ENCODE results near the gene ITPA.

Gene ITPA

GRCh38 chr20:3244613-3245012 is 35.3 kb downstream of the ITPA start:
- DNase-seq (ENCODE audit: low read depth, low spot score), result no peak

DNA sequence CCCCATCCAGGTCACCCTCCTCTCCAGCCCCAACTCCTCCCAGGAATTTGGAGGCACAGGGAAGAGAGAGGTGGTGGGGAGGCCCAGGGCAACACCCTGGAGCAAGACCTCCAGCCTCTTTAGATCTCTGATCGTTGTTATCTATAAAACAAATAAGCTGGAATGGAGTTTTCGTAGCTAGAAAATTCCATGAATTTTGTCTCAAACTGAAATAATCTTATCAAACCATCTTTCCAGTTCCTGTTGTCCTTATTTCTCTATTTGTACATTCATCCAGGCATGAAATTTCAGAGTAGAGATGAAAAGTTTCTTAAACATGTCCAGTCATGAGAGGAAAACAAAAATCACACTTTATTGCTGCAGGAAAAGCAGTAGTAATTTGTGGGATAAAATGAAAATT is 35.9 kb downstream of the ITPA start:
- DNase-seq (ENCODE audit: low read depth, low spot score), result no peak

GRCh38 chr20:3245711-3246110 is 36.4 kb downstream of the ITPA start:
- no peak for DNase-seq (ENCODE audit: low read depth, low spot score)

GRCh38 chr20:3246682-3247081 is 37.4 kb downstream of the ITPA start:
- DNase-seq (ENCODE audit: low read depth, low spot score), result no peak

DNA sequence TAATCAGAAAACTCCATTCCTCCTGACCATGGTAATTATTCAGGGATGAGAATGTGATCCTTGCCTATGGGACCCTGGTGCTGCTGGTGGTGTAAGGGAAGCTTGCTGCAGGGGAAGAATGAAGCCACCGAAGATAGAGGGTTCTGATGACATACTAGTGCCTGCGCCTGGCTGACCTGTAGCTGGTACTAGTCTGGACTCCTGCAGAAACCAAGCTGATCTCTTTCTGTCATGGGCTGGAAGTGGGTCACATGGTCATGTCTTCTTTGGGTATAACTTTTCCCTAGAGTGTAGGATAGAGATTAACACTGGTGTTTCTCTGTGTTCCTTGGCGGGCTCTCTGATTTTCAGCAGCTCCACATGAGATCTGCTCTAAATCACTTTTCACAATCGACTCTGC is 38.3 kb downstream of the ITPA start:
- DNase-seq (ENCODE audit: low read depth, low spot score), result no peak

- DNase-seq (ENCODE audit: low read depth, low spot score), result peak; percentile 12
Observed at GRCh38 chr20:3248167-3248992, 39.1 kb downstream of the ITPA start.

DNA sequence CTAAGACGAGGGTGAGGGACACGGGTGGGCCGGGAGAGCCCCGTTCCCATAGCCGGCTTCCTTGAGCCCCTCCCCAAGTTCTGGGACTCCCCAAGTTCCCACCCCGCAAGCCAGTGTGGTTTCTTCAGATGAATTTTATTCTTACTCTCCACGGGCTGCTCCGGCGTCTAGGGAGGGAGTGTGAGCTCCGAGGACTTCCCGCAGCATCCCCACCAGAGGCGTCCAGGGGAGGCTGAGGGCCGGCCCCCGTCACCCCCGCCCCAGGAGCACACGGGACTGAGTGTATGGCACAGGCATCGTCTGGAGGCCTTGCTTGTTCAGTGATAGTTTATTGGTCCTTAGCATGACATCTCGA is 39.7 kb downstream of the ITPA start:
- no peak for DNase-seq (ENCODE audit: low read depth, low spot score)

DNA sequence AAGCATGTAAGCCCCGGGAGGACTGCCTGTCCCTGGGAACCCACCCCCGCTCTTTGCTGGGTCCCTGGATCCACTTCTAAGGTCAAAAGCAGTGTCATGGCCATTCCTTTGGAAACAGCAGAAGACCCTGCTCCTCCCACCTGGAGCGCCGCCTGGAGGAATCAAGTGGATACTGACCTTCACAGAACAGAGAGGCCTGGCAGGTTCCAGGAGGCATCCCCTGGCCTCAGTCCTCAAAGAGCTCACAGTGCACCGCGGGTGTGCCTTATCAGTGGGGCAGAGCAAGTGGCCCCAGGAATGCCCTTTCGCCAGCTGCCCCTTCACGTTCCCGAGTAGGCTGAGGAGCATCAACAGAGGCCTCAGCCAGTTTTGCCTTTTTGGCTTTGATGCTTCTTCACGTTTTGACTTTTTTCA is 40.8 kb downstream of the ITPA start:
- DNase-seq (ENCODE audit: low read depth, low spot score), result no peak

DNA sequence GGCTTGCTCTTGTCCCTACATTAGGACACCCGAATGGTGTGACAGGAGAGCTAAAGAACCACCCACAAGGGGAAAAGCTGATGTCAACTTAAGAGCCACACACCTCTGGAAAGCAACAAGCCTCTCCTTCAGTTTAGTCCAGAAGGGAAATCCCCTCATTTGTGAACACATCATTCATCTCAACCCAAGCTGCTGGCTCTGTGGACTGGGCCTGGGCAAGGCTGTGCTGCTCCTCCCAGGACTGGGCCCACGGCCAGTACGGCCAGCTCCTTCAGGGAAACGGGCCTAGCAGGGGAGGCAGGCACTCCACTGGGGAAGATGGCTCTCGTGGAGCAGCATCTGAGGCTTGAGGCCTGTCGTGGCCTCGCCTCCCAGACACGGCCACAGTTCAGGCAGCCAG is 42.5 kb downstream of the ITPA start:
- DNase-seq (ENCODE audit: low read depth, low spot score), result no peak

DNA sequence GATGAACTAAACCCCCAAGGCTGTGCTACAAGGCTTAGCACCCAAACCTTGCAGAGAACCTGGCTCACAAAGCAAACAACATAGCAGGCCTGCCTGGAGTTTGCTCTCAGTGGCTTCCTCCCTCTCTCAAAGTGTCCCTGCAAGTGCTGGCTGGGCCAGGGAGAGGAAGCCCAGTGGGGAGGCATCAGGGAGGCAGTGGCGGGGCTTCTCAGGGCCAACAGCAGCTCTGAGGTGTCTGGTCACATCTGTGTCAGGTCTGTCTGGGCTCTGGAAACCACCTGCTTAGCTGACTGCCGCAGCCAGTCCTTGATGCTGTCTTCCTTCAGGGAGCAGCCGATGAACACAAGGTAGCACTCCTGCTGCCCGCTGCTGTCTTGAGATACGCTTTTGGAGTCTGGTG is 46.4 kb downstream of the ITPA start:
- no peak for DNase-seq (ENCODE audit: low read depth, low spot score)

- no peak for DNase-seq (ENCODE audit: low read depth, low spot score)
Observed at GRCh38 chr20:3258429-3258828, 49.1 kb downstream of the ITPA start.

DNA sequence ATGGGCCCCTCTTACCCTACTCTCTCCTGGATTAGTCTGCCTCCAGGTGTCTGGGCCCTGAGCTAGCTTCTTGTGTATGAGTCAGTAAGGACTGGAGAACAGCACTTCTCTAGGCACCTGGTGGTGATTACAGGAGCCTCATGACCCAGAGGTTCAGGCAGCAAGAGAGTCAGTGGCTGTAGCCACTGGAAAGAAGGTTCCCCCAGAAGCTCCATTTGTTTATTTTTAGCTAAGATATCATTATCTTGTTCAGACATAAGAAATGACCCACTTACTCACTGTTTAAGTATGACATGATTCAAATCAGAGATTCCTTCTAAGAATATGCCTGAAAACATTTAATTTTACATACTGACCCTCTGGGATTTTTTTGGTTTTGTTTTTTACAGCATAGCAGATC is 53.3 kb downstream of the ITPA start:
- DNase-seq (ENCODE audit: low read depth, low spot score), result no peak

GRCh38 chr20:3270051-3270450 is 60.8 kb downstream of the ITPA start:
- DNase-seq (ENCODE audit: low read depth, low spot score), result no peak

GRCh38 chr20:3273371-3273770 is 64.1 kb downstream of the ITPA start:
- no peak for DNase-seq (ENCODE audit: low read depth, low spot score)
